Tibial nerve (tissue), 4 donors: ENCODE results near the gene TMEM214. TPM values are rescaled to one million over a fixed set of nuclear protein-coding genes. Genes with fewer than 3 reads are reported as not detected.

Source experiments
- DNase-seq, 2 donors: peaks; one replicate each; pipeline ENCODE4 v3.0.0-alpha.2; 2019; ENCODE audit warnings: low spot score in 2 of 2
- H3K27ac ChIP-seq, 4 donors: fragments of 200-600 bp; sonication (generic) in 3 of 4; one replicate each; pipeline ENCODE4 v1.5.1; 2017 to 2019; ENCODE audit warnings: mild to moderate bottlenecking in 1 of 4
- H3K27me3 ChIP-seq, 2 donors: fragments of 200-600 bp; sonication (generic) in 1 of 2; one replicate each; pipeline versions ENCODE4 v1.5.1 to v1.6.0; 2017 to 2019
- H3K36me3 ChIP-seq, 3 donors: fragments of 200-600 bp; sonication (generic); one replicate each; pipeline ENCODE4 v1.5.1; 2018 to 2019
- H3K4me1 ChIP-seq, 4 donors: fragments of 200-600 bp; sonication (generic) in 3 of 4; one replicate each; pipeline ENCODE4 v1.5.1; 2017 to 2019
- H3K4me3 ChIP-seq, 4 donors: fragments of 200-600 bp; sonication (generic) in 3 of 4; one replicate each; pipeline ENCODE4 v1.5.1; 2017 to 2019; ENCODE audit warnings: mild to moderate bottlenecking in 1 of 4, moderate library complexity in 1 of 4
- H3K9me3 ChIP-seq, 4 donors: fragments of 200-600 bp; sonication (generic) in 3 of 4; one replicate each; pipeline ENCODE4 v1.5.1; 2017 to 2019
- EP300 ChIP-seq, 2 donors: sonication (generic); formaldehyde crosslinking; IDR thresholded peaks; one replicate each; pipeline ENCODE4 v1.6.1; 2017; ENCODE audit warnings: antibody characterized with exemption in 2 of 2, mild to moderate bottlenecking in 1 of 2
- POLR2A ChIP-seq, 2 donors: fragments of 450-650 bp; IDR thresholded peaks; one replicate each; pipeline ENCODE4 v1.6.1; 2017; ENCODE audit warnings: antibody characterized with exemption in 2 of 2, mild to moderate bottlenecking in 2 of 2, moderate library complexity in 2 of 2
- WGBS, 2 donors: methylation state at CpG; one replicate each; pipeline ENCODE4 v1.1.5; 2018; 5-methylcytosine and 5-hydroxymethylcytosine counted together
- total RNA-seq, 4 donors: library from RNA; depleted of rRNA; stranded (reverse); fragments of >200 nt; gene quantifications; one replicate each; pipeline ENCODE4 v1.1.0, GENCODE V29; 2016
- TF ChIP-seq, protein P1 (sequence below), 5 experiments: fragments of 200-600 bp in 3 of 5; fragments of 450-650 bp in 2 of 5; sonication (generic) in 3 of 5; IDR thresholded peaks; one replicate each; pipeline ENCODE4 v1.5.1; 2016 to 2019; ENCODE audit warnings: antibody characterized with exemption in 5 of 5, mild to moderate bottlenecking in 3 of 5, moderate library complexity in 2 of 5

Gene TMEM214
- total RNA-seq, 4 donors from 2014 or later = 45.7 to 71.4 (median 53.4) TPM

DNA sequence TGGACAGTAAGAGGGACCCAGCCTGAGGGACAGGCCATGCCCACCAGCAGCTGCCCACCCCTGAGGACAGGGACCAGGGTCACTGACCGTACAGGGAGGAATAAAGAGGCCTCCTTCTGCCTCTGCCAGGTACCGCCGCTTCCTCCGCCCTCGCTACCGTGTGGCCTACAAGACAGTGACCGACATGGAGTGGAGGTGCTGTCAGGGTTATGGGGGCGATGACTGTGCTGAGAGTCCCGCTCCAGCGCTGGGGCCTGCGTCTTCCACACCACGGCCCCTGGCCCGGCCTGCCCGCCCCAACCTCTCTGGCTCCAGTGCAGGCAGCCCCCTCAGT, 47.8 kb downstream of the TMEM214 start:
- TF ChIP-seq EP300 (IDR thresholded peaks at IDR 0.05) (no peak), POLR2A (IDR thresholded peaks at IDR 0.05) (no peak)
- TF ChIP-seq, protein P1, sequence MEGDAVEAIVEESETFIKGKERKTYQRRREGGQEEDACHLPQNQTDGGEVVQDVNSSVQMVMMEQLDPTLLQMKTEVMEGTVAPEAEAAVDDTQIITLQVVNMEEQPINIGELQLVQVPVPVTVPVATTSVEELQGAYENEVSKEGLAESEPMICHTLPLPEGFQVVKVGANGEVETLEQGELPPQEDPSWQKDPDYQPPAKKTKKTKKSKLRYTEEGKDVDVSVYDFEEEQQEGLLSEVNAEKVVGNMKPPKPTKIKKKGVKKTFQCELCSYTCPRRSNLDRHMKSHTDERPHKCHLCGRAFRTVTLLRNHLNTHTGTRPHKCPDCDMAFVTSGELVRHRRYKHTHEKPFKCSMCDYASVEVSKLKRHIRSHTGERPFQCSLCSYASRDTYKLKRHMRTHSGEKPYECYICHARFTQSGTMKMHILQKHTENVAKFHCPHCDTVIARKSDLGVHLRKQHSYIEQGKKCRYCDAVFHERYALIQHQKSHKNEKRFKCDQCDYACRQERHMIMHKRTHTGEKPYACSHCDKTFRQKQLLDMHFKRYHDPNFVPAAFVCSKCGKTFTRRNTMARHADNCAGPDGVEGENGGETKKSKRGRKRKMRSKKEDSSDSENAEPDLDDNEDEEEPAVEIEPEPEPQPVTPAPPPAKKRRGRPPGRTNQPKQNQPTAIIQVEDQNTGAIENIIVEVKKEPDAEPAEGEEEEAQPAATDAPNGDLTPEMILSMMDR (IDR thresholded peaks at IDR 0.05) = no peak
- Histone ChIP-seq H3K4me1 (peaks cover 0 to 60% (median 43%) of the 10 kb centered on the region in 4 donors), H3K36me3 (peaks cover 0 to 14% (median 0%) of the 10 kb centered on the region in 3 donors), H3K27ac (peak overlapping the region in 3 of 4 donors; percentile 88 to 94 (median 91)), H3K4me3 (no peak overlapping the region), H3K27me3 (no peaks in the 10 kb centered on the region), H3K9me3 (no peaks in the 10 kb centered on the region)
- WGBS, 2 donors = 84 to 88% methylated on average over 14 of the region's 14 CpGs
- no peak for DNase-seq

DNA sequence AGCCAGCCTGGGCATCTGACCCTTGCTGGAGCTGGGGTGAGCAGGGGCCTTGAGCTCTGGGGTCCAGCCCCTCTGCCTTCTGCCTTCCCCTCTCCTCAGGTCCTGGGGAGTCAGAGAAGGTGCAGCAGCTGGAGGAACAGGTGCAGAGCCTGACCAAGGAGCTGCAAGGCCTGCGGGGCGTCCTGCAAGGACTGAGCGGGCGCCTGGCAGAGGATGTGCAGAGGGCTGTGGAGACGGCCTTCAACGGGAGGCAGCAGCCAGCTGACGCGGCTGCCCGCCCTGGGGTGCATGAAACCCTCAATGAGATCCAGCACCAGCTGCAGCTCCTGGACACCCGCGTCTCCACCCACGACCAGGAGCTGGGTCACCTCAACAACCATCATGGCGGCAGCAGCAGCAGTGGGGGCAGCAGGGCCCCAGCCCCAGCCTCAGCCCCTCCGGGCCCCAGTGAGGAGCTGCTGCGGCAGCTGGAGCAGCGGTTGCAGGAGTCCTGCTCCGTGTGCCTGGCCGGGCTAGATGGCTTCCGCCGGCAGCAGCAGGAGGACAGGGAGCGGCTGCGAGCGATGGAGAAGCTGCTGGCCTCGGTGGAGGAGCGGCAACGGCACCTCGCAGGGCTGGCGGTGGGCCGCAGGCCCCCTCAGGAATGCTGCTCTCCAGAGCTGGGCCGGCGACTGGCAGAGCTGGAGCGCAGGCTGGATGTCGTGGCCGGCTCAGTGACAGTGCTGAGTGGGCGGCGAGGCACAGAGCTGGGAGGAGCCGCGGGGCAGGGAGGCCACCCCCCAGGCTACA, 49.4 kb downstream of the TMEM214 start:
- H3K4me3 ChIP-seq = no peak overlapping the region
- peaks cover 0 to 14% (median 0%) of the 10 kb centered on the region in 3 donors for H3K36me3 ChIP-seq
- no peak for DNase-seq
- H3K27me3 ChIP-seq = no peaks in the 10 kb centered on the region
- peaks cover 0 to 66% (median 48%) of the 10 kb centered on the region in 4 donors for H3K4me1 ChIP-seq
- no peak for TF ChIP-seq EP300 (IDR thresholded peaks at IDR 0.05)
- TF ChIP-seq, protein P1 (IDR thresholded peaks at IDR 0.05) = no peak
- no peak for TF ChIP-seq POLR2A (IDR thresholded peaks at IDR 0.05)
- H3K27ac ChIP-seq = peak overlapping the region in 3 of 4 donors; percentile 35 to 83 (median 77)
- 78 to 79% methylated on average over 21 to 24 of the region's 38 CpGs for WGBS, 2 donors
- H3K9me3 ChIP-seq = no peaks in the 10 kb centered on the region

DNA sequence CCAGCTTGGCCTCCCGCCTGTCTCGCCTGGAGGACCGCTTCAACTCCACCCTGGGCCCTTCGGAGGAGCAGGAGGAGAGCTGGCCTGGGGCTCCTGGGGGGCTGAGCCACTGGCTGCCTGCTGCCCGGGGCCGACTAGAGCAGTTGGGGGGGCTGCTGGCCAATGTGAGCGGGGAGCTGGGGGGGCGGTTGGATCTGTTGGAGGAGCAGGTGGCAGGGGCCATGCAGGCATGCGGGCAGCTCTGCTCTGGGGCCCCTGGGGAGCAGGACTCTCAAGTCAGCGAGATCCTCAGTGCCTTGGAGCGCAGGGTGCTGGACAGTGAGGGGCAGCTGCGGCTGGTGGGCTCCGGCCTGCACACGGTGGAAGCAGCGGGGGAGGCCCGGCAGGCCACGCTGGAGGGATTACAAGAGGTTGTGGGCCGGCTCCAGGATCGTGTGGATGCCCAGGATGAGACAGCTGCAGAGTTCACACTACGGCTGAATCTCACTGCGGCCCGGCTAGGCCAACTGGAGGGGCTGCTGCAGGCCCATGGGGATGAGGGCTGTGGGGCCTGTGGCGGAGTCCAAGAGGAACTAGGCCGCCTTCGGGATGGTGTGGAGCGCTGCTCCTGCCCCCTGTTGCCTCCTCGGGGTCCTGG, 50.1 kb downstream of the TMEM214 start:
- H3K36me3 ChIP-seq = peaks cover 0 to 14% (median 0%) of the 10 kb centered on the region in 3 donors
- TF ChIP-seq EP300 (IDR thresholded peaks at IDR 0.05) (no peak), POLR2A (IDR thresholded peaks at IDR 0.05) (no peak)
- TF ChIP-seq, protein P1 (IDR thresholded peaks at IDR 0.05) = no peak
- H3K27ac ChIP-seq = peak overlapping the region in 1 of 4 donors; percentile 35
- no peaks in the 10 kb centered on the region for H3K27me3 ChIP-seq
- H3K4me3 ChIP-seq = no peak overlapping the region
- 80 to 81% methylated on average over 17 to 19 of the region's 27 CpGs for WGBS, 2 donors
- no peaks in the 10 kb centered on the region for H3K9me3 ChIP-seq
- peaks cover 0 to 69% (median 47%) of the 10 kb centered on the region in 4 donors for H3K4me1 ChIP-seq
- no peak for DNase-seq

DNA sequence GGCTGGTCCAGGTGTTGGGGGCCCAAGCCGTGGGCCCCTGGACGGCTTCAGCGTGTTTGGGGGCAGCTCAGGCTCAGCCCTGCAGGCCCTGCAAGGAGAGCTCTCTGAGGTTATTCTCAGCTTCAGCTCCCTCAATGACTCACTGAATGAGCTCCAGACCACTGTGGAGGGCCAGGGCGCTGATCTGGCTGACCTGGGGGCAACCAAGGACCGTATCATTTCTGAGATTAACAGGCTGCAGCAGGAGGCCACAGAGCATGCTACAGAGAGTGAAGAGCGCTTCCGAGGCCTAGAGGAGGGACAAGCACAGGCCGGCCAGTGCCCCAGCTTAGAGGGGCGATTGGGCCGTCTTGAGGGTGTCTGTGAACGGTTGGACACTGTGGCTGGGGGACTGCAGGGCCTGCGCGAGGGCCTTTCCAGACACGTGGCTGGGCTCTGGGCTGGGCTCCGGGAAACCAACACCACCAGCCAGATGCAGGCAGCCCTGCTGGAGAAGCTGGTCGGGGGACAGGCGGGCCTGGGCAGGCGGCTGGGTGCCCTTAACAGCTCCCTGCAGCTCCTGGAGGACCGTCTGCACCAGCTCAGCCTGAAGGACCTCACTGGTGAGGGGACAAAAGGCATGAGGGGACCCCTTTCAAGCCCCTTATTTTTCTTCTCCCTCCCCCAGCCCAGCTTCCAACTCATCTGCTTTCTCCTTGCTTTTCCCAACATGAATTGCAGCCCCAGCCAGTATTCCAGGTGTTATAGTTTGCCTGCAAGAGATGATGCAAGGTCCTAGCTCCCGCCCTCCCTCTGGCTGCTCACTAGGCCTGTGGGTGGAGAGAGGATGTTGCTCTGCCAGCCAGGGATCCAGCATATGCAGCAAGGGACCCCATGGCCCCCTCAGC, 50.9 kb downstream of the TMEM214 start:
- WGBS, 2 donors = 79 to 87% methylated on average over 16 to 20 of the region's 20 CpGs
- Histone ChIP-seq H3K4me3 (no peak overlapping the region), H3K27ac (no peak overlapping the region), H3K36me3 (peaks cover 0 to 14% (median 0%) of the 10 kb centered on the region in 3 donors), H3K4me1 (peaks cover 0 to 61% (median 44%) of the 10 kb centered on the region in 4 donors), H3K9me3 (no peaks in the 10 kb centered on the region), H3K27me3 (no peaks in the 10 kb centered on the region)
- no peak for DNase-seq
- TF ChIP-seq, protein P1 (IDR thresholded peaks at IDR 0.05) = no peak
- no peak for TF ChIP-seq POLR2A (IDR thresholded peaks at IDR 0.05)
